Stomach (tissue), 9 donors: Measurements from ENCODE around the gene LNX1. TPM values are rescaled to one million over a fixed set of nuclear protein-coding genes. Genes with fewer than 3 reads are reported as not detected.

ENCODE experiments used
- DNase-seq, 2 donors: peaks; one replicate each; pipeline versions ENCODE4 v3.0.0 to v3.0.0-alpha.2; 2013 to 2019
- H3K27ac ChIP-seq, 5 donors: fragments of 200-600 bp in 4 of 5; sonication (generic) in 4 of 5; one replicate each; pipeline ENCODE4 v1.5.1; 2013 to 2019; ENCODE audit warnings: mild to moderate bottlenecking in 1 of 5, moderate library complexity in 1 of 5
- H3K27me3 ChIP-seq, 3 donors: fragments of 200-600 bp; sonication (generic); one replicate each; pipeline ENCODE4 v1.5.1; 2017 to 2019; ENCODE audit warnings: mixed run types in 1 of 3
- H3K36me3 ChIP-seq, 4 donors: fragments of 200-600 bp; sonication (generic); 1 replicate in 3 of 4; 2 replicates in 1 of 4; pipeline ENCODE4 v1.5.1; 2016 to 2019
- H3K4me1 ChIP-seq, 4 donors: fragments of 200-600 bp; sonication (generic); one replicate each; pipeline ENCODE4 v1.5.1; 2016 to 2019
- H3K4me3 ChIP-seq, 4 donors: fragments of 200-600 bp; sonication (generic) in 3 of 4; one replicate each; pipeline ENCODE4 v1.5.1; 2016 to 2019; ENCODE audit warnings: mild to moderate bottlenecking in 1 of 4
- H3K9me3 ChIP-seq, 4 donors: fragments of 200-600 bp; sonication (generic); one replicate each; pipeline ENCODE4 v1.5.1; 2016 to 2019
- CTCF ChIP-seq, 7 experiments: fragments of 450-650 bp in 4 of 7; fragments of 200-600 bp in 3 of 7; sonication (generic) in 3 of 7; IDR thresholded peaks; one replicate each; pipeline ENCODE4 v1.5.1; 2016 to 2019; ENCODE audit warnings: antibody characterized with exemption in 7 of 7, control low read depth in 2 of 7, mild to moderate bottlenecking in 1 of 7
- EP300 ChIP-seq: sonication (generic); formaldehyde crosslinking; IDR thresholded peaks from one replicate; pipeline ENCODE4 v1.6.1; 2017; ENCODE audit warnings: antibody characterized with exemption
- POLR2A ChIP-seq, 4 donors: fragments of 450-650 bp; IDR thresholded peaks; one replicate each; pipeline ENCODE4 v1.6.1; 2016; ENCODE audit warnings: antibody characterized with exemption in 4 of 4, control low read depth in 2 of 4, mild to moderate bottlenecking in 1 of 4, moderate library complexity in 1 of 4
- POLR2AphosphoS5 ChIP-seq, 3 donors: sonication (generic); formaldehyde crosslinking; IDR thresholded peaks; one replicate each; pipeline ENCODE4 v1.6.1; 2016; ENCODE audit warnings: antibody characterized with exemption in 3 of 3
- WGBS, 5 donors: extraction: QIAGEN DNeasy Blood & Tissue Kit in 3 of 5; methylation state at CpG; one replicate each; pipeline versions ENCODE4 v1.1.5 to v1.1.7; 2013 to 2018; 5-methylcytosine and 5-hydroxymethylcytosine counted together
- intact Hi-C: fragments of 100-400 bp; cut with DNase I; formaldehyde crosslinking; loops from one replicate; pipeline ENCODE4 v1.15.1; 2023; ENCODE audit warnings: low total_unique reads
- polyA plus RNA-seq, 3 donors: library from polyadenylated mRNA; stranded (reverse); fragments of 200-250 nt; gene quantifications; one replicate each; pipeline ENCODE4 v1.2.3, GENCODE V29; 2013
- total RNA-seq, 5 donors: library from RNA; depleted of rRNA; stranded (reverse); fragments of >200 nt; gene quantifications; one replicate each; pipeline versions ENCODE4 v1.1.0 to v1.2.3, GENCODE V29; 2014 to 2016
- donor health status: healthy with polysubstance abuse.
- donor health status: Bipolar disorder and iron deficiency.
- donor health status: healthy.

LNX1 gene
- total and polyA plus RNA-seq, 8 donors, result 5.4 to 30.9 (median 11.6) TPM

GRCh38 chr4:53584658-53585057 is 6.6 kb downstream of the LNX1 start:
- DNase-seq, result no peak
- intact Hi-C loops, result no loop called here
- H3K9me3 ChIP-seq, result no peaks in the 10 kb centered on the region
- no peak overlapping the region for H3K27ac ChIP-seq
- no peak for TF ChIP-seq CTCF (IDR thresholded peaks at IDR 0.05)
- TF ChIP-seq POLR2A (IDR thresholded peaks at IDR 0.05), result no peak
- no peak for TF ChIP-seq EP300
- TF ChIP-seq POLR2AphosphoS5 (IDR thresholded peaks at IDR 0.05), result no peak
- no peaks in the 10 kb centered on the region for H3K36me3 ChIP-seq
- H3K27me3 ChIP-seq, result no peaks in the 10 kb centered on the region
- 68 to 80% (median 74%) methylated on average over 4 of the region's 4 CpGs for WGBS, 5 donors
- H3K4me1 ChIP-seq, result peaks cover 0 to 11% (median 6%) of the 10 kb centered on the region in 4 donors
- no peak overlapping the region for H3K4me3 ChIP-seq

DNA sequence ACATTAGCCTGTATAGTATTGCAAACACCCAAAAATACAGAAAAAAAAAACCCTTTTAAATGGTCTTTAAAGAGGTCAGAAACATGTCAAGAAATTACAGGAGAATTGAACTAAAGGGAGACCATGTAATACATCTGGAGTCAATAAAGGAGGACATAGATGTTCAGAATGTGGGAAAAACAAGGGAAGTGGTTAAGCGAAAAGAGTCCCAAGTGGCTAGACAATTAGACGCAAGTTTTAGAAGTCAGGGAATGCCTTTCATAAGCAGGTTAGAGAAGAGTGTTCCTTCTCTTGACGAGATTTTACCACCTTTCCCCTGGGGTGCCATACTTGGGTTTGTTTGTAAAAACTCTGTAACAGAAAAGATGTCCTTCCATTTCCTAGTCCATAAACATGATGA is 7.8 kb downstream of the LNX1 start:
- no peak for DNase-seq
- TF ChIP-seq POLR2AphosphoS5 (IDR thresholded peaks at IDR 0.05), result no peak
- no peak for TF ChIP-seq CTCF (IDR thresholded peaks at IDR 0.05)
- TF ChIP-seq POLR2A (IDR thresholded peaks at IDR 0.05), result no peak
- no peak for TF ChIP-seq EP300
- intact Hi-C loops, result no loop called here
- no peak overlapping the region for H3K4me3 ChIP-seq
- no peaks in the 10 kb centered on the region for H3K27me3 ChIP-seq
- H3K9me3 ChIP-seq, result no peaks in the 10 kb centered on the region
- H3K36me3 ChIP-seq, result no peaks in the 10 kb centered on the region
- WGBS, 5 donors, result 84 to 93% (median 89%) methylated on average over 3 of the region's 3 CpGs
- no peak overlapping the region for H3K27ac ChIP-seq
- H3K4me1 ChIP-seq, result no peaks in the 10 kb centered on the region

- no peak overlapping the region for H3K27ac ChIP-seq
- peaks cover under 1 to 9% (median 6%) of the 10 kb centered on the region in 4 donors for H3K4me1 ChIP-seq
- H3K27me3 ChIP-seq, result no peaks in the 10 kb centered on the region
- WGBS, 5 donors, result 30 to 72% (median 41%) methylated on average over 4 of the region's 4 CpGs
- TF ChIP-seq POLR2AphosphoS5 (IDR thresholded peaks at IDR 0.05), result no peak
- no peak for TF ChIP-seq EP300
- TF ChIP-seq POLR2A (IDR thresholded peaks at IDR 0.05), result no peak
- TF ChIP-seq CTCF (IDR thresholded peaks at IDR 0.05), result no peak
- intact Hi-C loops, result no loop called here
- DNase-seq, result no peak
- no peaks in the 10 kb centered on the region for H3K9me3 ChIP-seq
- no peak overlapping the region for H3K4me3 ChIP-seq
- no peaks in the 10 kb centered on the region for H3K36me3 ChIP-seq
Observed at GRCh38 chr4:53582194-53582593, 9.1 kb downstream of the LNX1 start.

- no peak for TF ChIP-seq EP300
- TF ChIP-seq POLR2AphosphoS5 (IDR thresholded peaks at IDR 0.05), result no peak
- TF ChIP-seq CTCF (IDR thresholded peaks at IDR 0.05), result no peak
- no peak for TF ChIP-seq POLR2A (IDR thresholded peaks at IDR 0.05)
- no peaks in the 10 kb centered on the region for H3K27me3 ChIP-seq
- H3K27ac ChIP-seq, result no peak overlapping the region
- no peaks in the 10 kb centered on the region for H3K36me3 ChIP-seq
- intact Hi-C loops, result no loop called here
- H3K4me1 ChIP-seq, result peaks cover 13 to 24% (median 21%) of the 10 kb centered on the region in 4 donors
- WGBS, 5 donors, result 62 to 87% (median 73%) methylated on average over 3 of the region's 3 CpGs
- no peak for DNase-seq
- H3K4me3 ChIP-seq, result no peak overlapping the region
- no peaks in the 10 kb centered on the region for H3K9me3 ChIP-seq
Observed at GRCh38 chr4:53580274-53580673, 11.0 kb downstream of the LNX1 start.
